ENCODE data around the gene HIGD1A. TPM values are rescaled to one million over a fixed set of nuclear protein-coding genes. Genes with fewer than 3 reads are reported as not detected.

Gene HIGD1A
- total and polyA plus RNA-seq, 2 of the 8 experiments (the other 6 are each of a cell fraction or from before 2014, with no cell fraction given), result 67.3 to 95.4 TPM

GRCh38 chr3:42749025-42749752 is 55.1 kb downstream of the HIGD1A start (continued):
- TF ChIP-seq HDAC2 (IDR thresholded peaks at IDR 0.05; ENCODE audit: borderline replicate concordance in 1 of 2, low read depth in 2 of 2, low read length in 2 of 2) (no peak), SIX5 (IDR thresholded peaks at IDR 0.05; ENCODE audit: low read depth, low read length) (no peak), CTBP2 (IDR thresholded peaks at IDR 0.05; ENCODE audit: borderline replicate concordance, insufficient read depth, insufficient read length, low read length) (no peak), YY1 (IDR thresholded peaks at IDR 0.05; ENCODE audit: low read depth, low read length) (no peak), SP2 (IDR thresholded peaks at IDR 0.05; ENCODE audit: low read length) (no peak), RNF2 (IDR thresholded peaks at IDR 0.05; ENCODE audit: borderline replicate concordance, low read depth, low read length, missing control alignments, poor library complexity, severe bottlenecking) (no peak)

All from H1 (cell line).